ENCODE data around the gene KRT6B.

The KRT6B gene

GRCh38 chr12:52407918-52408317, 44.0 kb downstream of the KRT6B start:
- no peak for DNase-seq

DNA sequence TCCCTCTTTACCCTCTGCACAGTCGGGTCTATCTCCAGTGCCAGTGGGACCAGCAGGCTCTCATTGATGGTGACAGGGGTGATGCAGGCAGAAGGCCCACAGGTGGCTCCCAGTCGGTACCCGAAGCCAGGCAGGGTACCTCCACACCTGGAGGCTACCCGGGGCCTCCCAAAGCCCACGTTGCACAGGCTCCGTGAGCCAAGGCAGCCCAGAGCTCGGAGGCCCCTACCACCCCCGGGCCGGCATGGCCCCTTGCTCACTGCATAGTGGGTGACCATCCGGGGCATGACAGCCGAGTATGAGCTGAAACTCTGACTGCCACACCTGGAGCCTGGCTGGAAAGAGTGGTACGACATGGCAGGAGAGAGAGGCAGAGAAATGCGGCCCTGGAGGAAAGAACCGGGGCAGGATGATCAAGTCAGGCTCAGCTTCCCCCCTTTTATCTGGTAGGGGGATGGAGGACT, 46.0 kb downstream of the KRT6B start, which contains the start of gene KRT82:
KRT82 (minus strand) TSS at position 414 of the 464 bp plus-strand sequence; CDS start at position 356, 58 bp downstream.
- DNase-seq: no peak

GRCh38 chr12:52404951-52405350, 47.0 kb downstream of the KRT6B start:
- DNase-seq: no peak

GRCh38 chr12:52403561-52403960, 48.4 kb downstream of the KRT6B start:
- DNase-seq: no peak

- no peak for DNase-seq
These were observed 48.9 kb downstream of the KRT6B start for GRCh38 chr12:52402873-52403540.

- no peak for DNase-seq
These were observed 49.6 kb downstream of the KRT6B start for GRCh38 chr12:52402377-52402776.

GRCh38 chr12:52401926-52402325, 50.0 kb downstream of the KRT6B start:
- no peak for DNase-seq

- no peak for DNase-seq
These were observed 50.4 kb downstream of the KRT6B start for GRCh38 chr12:52401526-52401925.

DNA sequence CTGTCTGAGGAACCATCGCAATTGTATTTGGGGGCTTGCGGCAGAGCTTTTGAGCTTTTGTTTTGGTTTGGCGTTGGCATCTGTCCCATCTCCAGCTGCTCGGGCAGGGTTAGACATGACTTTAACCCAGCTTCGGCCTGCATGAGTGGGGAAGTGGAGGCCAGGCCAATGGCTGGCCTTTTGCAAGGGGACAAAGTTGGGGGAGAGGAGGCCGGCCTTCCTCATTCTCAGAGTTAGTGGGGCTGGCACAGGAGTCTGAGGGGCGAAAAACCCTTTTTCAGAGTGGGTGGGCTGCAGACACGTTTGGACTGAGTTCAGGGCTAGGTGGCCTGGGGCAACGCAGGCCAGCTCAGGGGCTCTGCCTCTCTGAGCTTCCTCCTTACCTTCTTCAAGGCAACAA, 51.0 kb downstream of the KRT6B start:
- DNase-seq: no peak

DNA sequence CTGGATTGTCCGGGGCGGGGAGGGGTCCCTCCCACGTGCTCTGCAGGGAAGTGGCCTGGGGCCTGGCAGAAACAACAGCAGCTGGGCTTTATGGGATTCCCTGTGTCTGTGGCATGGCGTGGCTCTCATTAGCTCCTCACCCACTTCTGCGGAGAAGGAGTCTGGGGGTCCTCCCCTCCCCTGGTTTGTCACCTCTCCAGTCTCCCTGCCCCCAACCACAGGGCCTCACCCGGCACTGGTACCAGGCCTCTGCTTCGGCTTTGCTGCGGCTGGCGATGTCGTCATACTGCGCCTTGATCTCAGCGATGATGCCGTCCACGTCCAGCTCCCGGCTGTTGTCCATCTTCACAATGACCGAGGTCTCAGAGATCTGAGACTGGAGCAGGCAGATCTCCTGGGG, 52.2 kb downstream of the KRT6B start:
- DNase-seq: no peak

GRCh38 chr12:52398176-52398575, 53.8 kb downstream of the KRT6B start:
- DNase-seq: no peak

GRCh38 chr12:52396656-52397055, 55.3 kb downstream of the KRT6B start:
- no peak for DNase-seq
